Measurements from ENCODE around the gene GRB10.

GRB10 gene

GRCh38 chr7:50591480-50592438 is 190.9 kb downstream of the GRB10 start:
- peaks cover 16% of the 10 kb centered on the region for H3K27me3 ChIP-seq (ENCODE audit: insufficient read depth, low read length, poor library complexity)
- H3K9me3 ChIP-seq (ENCODE audit: insufficient read depth, low read length, severe bottlenecking): no peaks in the 10 kb centered on the region
- ATAC-seq (ENCODE audit: insufficient read depth, low read depth): no peak
- no peak overlapping the region for H3K9ac ChIP-seq (ENCODE audit: low read depth, low read length)
- H3K79me2 ChIP-seq (ENCODE audit: insufficient read depth, low read length): no peaks in the 10 kb centered on the region
- TF ChIP-seq CTCF (IDR thresholded peaks at IDR 0.05; ENCODE audit: borderline replicate concordance, extremely low read depth, low read length, poor library complexity, severe bottlenecking) (no peak), EZH2 (IDR thresholded peaks at IDR 0.05; ENCODE audit: borderline replicate concordance, low read depth, low read length, severe bottlenecking) (no peak)
- no peak overlapping the region for H2AFZ ChIP-seq (ENCODE audit: low read depth, low read length)
- H4K20me1 ChIP-seq (ENCODE audit: insufficient read depth, low read length): no peaks in the 10 kb centered on the region
- no peak for DNase-seq
- H3K4me3 ChIP-seq (ENCODE audit: low read depth in 1 of 2, low read length in 2 of 2): no peak overlapping the region
- no peaks in the 10 kb centered on the region for H3K4me1 ChIP-seq (ENCODE audit: insufficient read depth, low read length)
- H3K36me3 ChIP-seq (ENCODE audit: insufficient read depth, low read length): no peaks in the 10 kb centered on the region
- H3K27ac ChIP-seq (ENCODE audit: low read length): no peak overlapping the region
- H3K4me2 ChIP-seq (ENCODE audit: insufficient read depth, low read length): no peak overlapping the region

- H3K9me3 ChIP-seq (ENCODE audit: insufficient read depth, low read length, severe bottlenecking): no peaks in the 10 kb centered on the region
- H4K20me1 ChIP-seq (ENCODE audit: insufficient read depth, low read length): no peaks in the 10 kb centered on the region
- no peaks in the 10 kb centered on the region for H3K36me3 ChIP-seq (ENCODE audit: insufficient read depth, low read length)
- no peak overlapping the region for H3K9ac ChIP-seq (ENCODE audit: low read depth, low read length)
- no peak overlapping the region for H3K4me2 ChIP-seq (ENCODE audit: insufficient read depth, low read length)
- no peak overlapping the region for H3K4me3 ChIP-seq (ENCODE audit: low read depth in 1 of 2, low read length in 2 of 2)
- TF ChIP-seq CTCF (IDR thresholded peaks at IDR 0.05; ENCODE audit: borderline replicate concordance, extremely low read depth, low read length, poor library complexity, severe bottlenecking): no peak
- no peak for TF ChIP-seq EZH2 (IDR thresholded peaks at IDR 0.05; ENCODE audit: borderline replicate concordance, low read depth, low read length, severe bottlenecking)
- peaks cover 16% of the 10 kb centered on the region for H3K27me3 ChIP-seq (ENCODE audit: insufficient read depth, low read length, poor library complexity)
- H2AFZ ChIP-seq (ENCODE audit: low read depth, low read length): no peak overlapping the region
- DNase-seq (no peak), ATAC-seq (ENCODE audit: insufficient read depth, low read depth) (no peak)
- H3K79me2 ChIP-seq (ENCODE audit: insufficient read depth, low read length): no peaks in the 10 kb centered on the region
- no peak overlapping the region for H3K27ac ChIP-seq (ENCODE audit: low read length)
- no peaks in the 10 kb centered on the region for H3K4me1 ChIP-seq (ENCODE audit: insufficient read depth, low read length)
Measured at GRCh38 chr7:50591098-50591479, 191.6 kb downstream of the GRB10 start.

GRCh38 chr7:50590535-50590934 is 192.2 kb downstream of the GRB10 start:
- Histone ChIP-seq H3K4me2 (ENCODE audit: insufficient read depth, low read length) (no peak overlapping the region), H3K9me3 (ENCODE audit: insufficient read depth, low read length, severe bottlenecking) (no peaks in the 10 kb centered on the region), H3K27me3 (ENCODE audit: insufficient read depth, low read length, poor library complexity) (peaks cover 16% of the 10 kb centered on the region), H4K20me1 (ENCODE audit: insufficient read depth, low read length) (no peaks in the 10 kb centered on the region), H3K4me1 (ENCODE audit: insufficient read depth, low read length) (no peaks in the 10 kb centered on the region), H3K27ac (ENCODE audit: low read length) (no peak overlapping the region), H3K79me2 (ENCODE audit: insufficient read depth, low read length) (no peaks in the 10 kb centered on the region), H2AFZ (ENCODE audit: low read depth, low read length) (no peak overlapping the region), H3K4me3 (ENCODE audit: low read depth in 1 of 2, low read length in 2 of 2) (no peak overlapping the region), H3K9ac (ENCODE audit: low read depth, low read length) (no peak overlapping the region), H3K36me3 (ENCODE audit: insufficient read depth, low read length) (no peaks in the 10 kb centered on the region)
- ATAC-seq (ENCODE audit: insufficient read depth, low read depth): no peak
- TF ChIP-seq EZH2 (IDR thresholded peaks at IDR 0.05; ENCODE audit: borderline replicate concordance, low read depth, low read length, severe bottlenecking) (no peak), CTCF (IDR thresholded peaks at IDR 0.05; ENCODE audit: borderline replicate concordance, extremely low read depth, low read length, poor library complexity, severe bottlenecking) (no peak)
- DNase-seq: no peak
